ENCODE results near the gene ATP6V1F.

Gene ATP6V1F

DNA sequence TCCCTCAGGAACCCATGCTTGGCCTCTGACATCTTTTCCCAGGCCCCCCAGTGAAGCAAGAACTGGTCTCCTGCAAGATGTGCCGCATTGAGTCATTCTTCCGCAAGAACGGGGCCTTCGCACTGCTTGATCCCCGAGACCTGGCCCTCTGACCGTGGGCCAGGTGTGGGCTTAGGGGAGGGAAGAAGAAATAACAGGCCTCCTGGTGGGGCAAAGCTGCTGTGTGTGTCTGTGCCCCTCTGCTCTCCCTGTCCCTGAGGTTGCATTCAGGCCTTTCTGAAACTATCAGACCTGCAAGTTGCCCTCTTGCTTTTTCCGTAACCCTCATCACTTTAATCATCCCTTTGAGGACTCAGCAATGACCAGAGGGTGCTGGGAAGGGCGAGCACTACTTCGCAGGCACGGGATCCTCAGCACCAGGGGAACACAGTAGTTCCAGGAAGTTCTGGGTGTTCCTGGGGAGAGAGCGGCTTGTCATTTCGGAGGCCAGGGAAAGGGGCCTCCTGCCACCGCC is 6.0 kb downstream of the ATP6V1F start:
- H3K4me1 Mint-ChIP-seq (ENCODE audit: low read depth), result peaks cover 19% of the 10 kb centered on the region
- peaks cover 5% of the 10 kb centered on the region for H3K27me3 Mint-ChIP-seq
- peaks cover 12% of the 10 kb centered on the region for H3K36me3 Mint-ChIP-seq (ENCODE audit: low read depth)
- no peaks in the 10 kb centered on the region for H3K9me3 Mint-ChIP-seq
- H3K27ac Mint-ChIP-seq, result no peak overlapping the region
- H3K4me3 Mint-ChIP-seq, result peak overlapping the region; percentile 58

DNA sequence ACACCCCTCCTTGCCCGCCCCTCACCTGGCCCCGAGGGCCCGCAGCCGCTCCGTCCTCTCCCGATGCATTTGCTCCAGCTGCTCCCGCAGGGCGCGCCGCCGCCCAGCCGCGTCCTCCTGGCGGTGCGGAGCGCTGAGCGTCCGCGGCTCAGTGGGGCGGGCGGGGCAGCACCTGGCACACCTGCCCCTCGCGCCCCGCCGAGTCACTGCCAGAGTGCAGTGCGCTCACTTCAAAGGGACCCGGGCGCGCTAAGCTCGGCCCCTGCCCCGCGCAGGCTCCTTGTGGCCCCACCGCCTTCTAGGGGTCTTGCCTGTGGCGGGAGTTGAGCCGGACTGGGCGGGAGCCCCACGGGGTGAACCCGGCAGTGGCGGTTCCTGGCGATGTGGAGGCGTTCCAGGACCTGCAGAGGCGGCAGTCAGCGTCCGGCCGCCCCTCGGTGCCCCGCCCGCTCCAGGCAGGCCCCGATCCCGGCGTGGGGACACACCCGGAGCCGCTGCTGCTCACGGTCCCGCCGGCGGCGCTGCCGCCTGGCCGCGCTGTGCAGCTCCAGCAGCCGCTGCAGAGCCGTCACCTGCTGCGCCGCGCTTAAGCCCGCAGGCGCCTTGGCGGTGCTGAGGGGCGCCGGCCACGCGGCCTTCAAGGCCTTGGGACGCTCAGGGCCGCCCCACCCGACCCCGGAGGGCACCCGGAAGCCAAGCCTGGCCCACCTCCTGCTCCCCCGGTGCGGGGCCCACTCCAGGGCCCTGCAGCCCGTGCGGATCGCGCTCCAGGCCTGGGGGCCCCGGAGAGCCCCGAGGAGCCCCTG is 6.7 kb downstream of the ATP6V1F start:
- Mint-ChIP-seq H3K4me3 (no peak overlapping the region), H3K27ac (no peak overlapping the region), H3K4me1 (ENCODE audit: low read depth) (peaks cover 16% of the 10 kb centered on the region), H3K9me3 (no peaks in the 10 kb centered on the region), H3K36me3 (ENCODE audit: low read depth) (peaks cover 12% of the 10 kb centered on the region), H3K27me3 (peaks cover 5% of the 10 kb centered on the region)

- Mint-ChIP-seq H3K4me3 (peak overlapping the region; percentile 60), H3K4me1 (ENCODE audit: low read depth) (peaks cover 11% of the 10 kb centered on the region), H3K9me3 (no peaks in the 10 kb centered on the region), H3K36me3 (ENCODE audit: low read depth) (peaks cover 10% of the 10 kb centered on the region), H3K27me3 (peaks cover 5% of the 10 kb centered on the region), H3K27ac (no peak overlapping the region)
Measured at GRCh38 chr7:128869944-128870285, 7.3 kb downstream of the ATP6V1F start.

- Mint-ChIP-seq H3K4me1 (ENCODE audit: low read depth) (peaks cover 7% of the 10 kb centered on the region), H3K4me3 (peak overlapping the region; percentile 60), H3K27me3 (peaks cover 5% of the 10 kb centered on the region), H3K27ac (no peak overlapping the region), H3K9me3 (no peaks in the 10 kb centered on the region), H3K36me3 (ENCODE audit: low read depth) (no peaks in the 10 kb centered on the region)
Measured at GRCh38 chr7:128871050-128871449, 8.4 kb downstream of the ATP6V1F start.

GRCh38 chr7:128872394-128872824 is 9.8 kb downstream of the ATP6V1F start:
- Mint-ChIP-seq H3K27me3 (peaks cover 5% of the 10 kb centered on the region), H3K36me3 (ENCODE audit: low read depth) (no peaks in the 10 kb centered on the region), H3K4me3 (no peak overlapping the region), H3K9me3 (no peaks in the 10 kb centered on the region), H3K27ac (no peak overlapping the region), H3K4me1 (ENCODE audit: low read depth) (peaks cover 7% of the 10 kb centered on the region)

- no peaks in the 10 kb centered on the region for H3K36me3 Mint-ChIP-seq (ENCODE audit: low read depth)
- H3K9me3 Mint-ChIP-seq, result no peaks in the 10 kb centered on the region
- peaks cover 7% of the 10 kb centered on the region for H3K4me1 Mint-ChIP-seq (ENCODE audit: low read depth)
- H3K27ac Mint-ChIP-seq, result no peak overlapping the region
- peaks cover 5% of the 10 kb centered on the region for H3K27me3 Mint-ChIP-seq
- no peak overlapping the region for H3K4me3 Mint-ChIP-seq
Measured at GRCh38 chr7:128873234-128873633, 10.6 kb downstream of the ATP6V1F start.

- Mint-ChIP-seq H3K27me3 (peaks cover 5% of the 10 kb centered on the region), H3K27ac (no peak overlapping the region), H3K9me3 (no peaks in the 10 kb centered on the region), H3K36me3 (ENCODE audit: low read depth) (no peaks in the 10 kb centered on the region), H3K4me3 (no peak overlapping the region), H3K4me1 (ENCODE audit: low read depth) (peaks cover 7% of the 10 kb centered on the region)
Measured at GRCh38 chr7:128874140-128875031, 11.7 kb downstream of the ATP6V1F start.

DNA sequence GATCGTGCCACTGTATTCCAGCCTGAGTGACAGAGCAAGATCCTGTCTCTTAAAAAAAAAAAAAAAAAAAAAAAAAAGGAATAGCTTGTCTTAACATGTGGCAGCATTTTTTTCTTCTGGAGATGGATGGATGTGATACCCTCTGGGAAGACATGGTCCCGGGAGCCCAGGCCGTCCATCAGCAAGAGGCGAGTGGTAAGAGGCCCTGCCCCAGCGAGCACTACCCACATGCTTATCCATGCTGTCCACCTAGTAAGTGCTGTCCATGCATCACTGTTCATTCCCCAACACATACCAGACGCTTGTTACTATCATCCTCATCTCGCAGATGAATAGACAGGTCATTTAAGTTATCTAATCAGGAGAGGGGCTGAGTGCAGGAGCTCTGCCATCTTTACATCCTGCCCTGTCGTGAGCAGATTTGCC is 12.9 kb downstream of the ATP6V1F start:
- Mint-ChIP-seq H3K36me3 (ENCODE audit: low read depth) (no peaks in the 10 kb centered on the region), H3K4me1 (ENCODE audit: low read depth) (peaks cover under 1% of the 10 kb centered on the region), H3K9me3 (no peaks in the 10 kb centered on the region), H3K4me3 (no peak overlapping the region), H3K27ac (no peak overlapping the region), H3K27me3 (no peaks in the 10 kb centered on the region)

GRCh38 chr7:128876127-128876526 is 13.5 kb downstream of the ATP6V1F start:
- no peaks in the 10 kb centered on the region for H3K27me3 Mint-ChIP-seq
- no peaks in the 10 kb centered on the region for H3K4me1 Mint-ChIP-seq (ENCODE audit: low read depth)
- H3K27ac Mint-ChIP-seq, result no peak overlapping the region
- H3K4me3 Mint-ChIP-seq, result no peak overlapping the region
- H3K9me3 Mint-ChIP-seq, result no peaks in the 10 kb centered on the region
- H3K36me3 Mint-ChIP-seq (ENCODE audit: low read depth), result no peaks in the 10 kb centered on the region

DNA sequence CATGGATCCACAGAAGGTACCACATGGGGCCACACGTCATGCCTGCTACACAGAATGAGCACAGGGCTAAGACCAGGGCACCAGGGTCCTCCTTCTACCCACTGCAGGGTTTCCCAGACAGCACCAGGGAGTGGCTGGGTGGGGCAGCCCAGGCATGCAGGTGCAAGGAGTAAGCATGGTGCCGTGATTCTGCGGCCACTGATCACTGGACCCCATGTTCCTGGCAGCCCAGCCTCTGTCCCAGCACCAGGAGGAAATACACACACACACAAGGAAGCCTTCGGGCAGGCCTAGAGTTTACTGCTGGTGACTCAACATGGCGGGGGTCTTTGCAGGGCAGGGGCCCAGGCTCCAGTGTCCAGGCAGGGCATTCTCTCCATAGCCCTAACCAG is 13.9 kb downstream of the ATP6V1F start:
- H3K27me3 Mint-ChIP-seq, result no peaks in the 10 kb centered on the region

GRCh38 chr7:128876978-128877755 is 14.5 kb downstream of the ATP6V1F start:
- no peak overlapping the region for H3K4me3 Mint-ChIP-seq
- H3K9me3 Mint-ChIP-seq, result no peaks in the 10 kb centered on the region

More for the DNA sequence above, 13.9 kb downstream of the ATP6V1F start:
- Mint-ChIP-seq H3K36me3 (ENCODE audit: low read depth) (no peaks in the 10 kb centered on the region), H3K4me1 (ENCODE audit: low read depth) (no peaks in the 10 kb centered on the region), H3K9me3 (no peaks in the 10 kb centered on the region), H3K4me3 (no peak overlapping the region), H3K27ac (no peak overlapping the region)

DNA sequence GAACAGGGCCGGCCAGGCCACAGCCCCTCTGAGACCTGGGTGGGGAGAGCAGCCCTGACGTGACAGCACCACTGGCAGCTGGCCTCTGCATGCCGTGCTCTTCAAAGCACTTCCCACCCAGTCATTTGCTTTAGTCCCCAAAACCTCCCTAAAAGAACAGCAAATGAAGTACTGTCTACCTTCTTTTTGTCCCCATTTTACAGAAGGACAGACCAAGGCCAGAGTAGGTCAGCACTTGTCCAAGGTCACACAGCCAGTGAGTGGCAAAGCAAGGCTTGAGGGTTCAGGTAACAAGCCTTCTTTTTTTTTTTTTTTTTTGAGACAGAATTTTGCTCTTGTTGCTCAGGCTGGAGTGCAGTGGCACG is 15.1 kb downstream of the ATP6V1F start:
- Mint-ChIP-seq H3K4me1 (ENCODE audit: low read depth) (no peaks in the 10 kb centered on the region), H3K36me3 (ENCODE audit: low read depth) (no peaks in the 10 kb centered on the region), H3K9me3 (no peaks in the 10 kb centered on the region), H3K4me3 (no peak overlapping the region), H3K27ac (no peak overlapping the region), H3K27me3 (no peaks in the 10 kb centered on the region)

More at GRCh38 chr7:128876978-128877755, 14.5 kb downstream of the ATP6V1F start:
- no peaks in the 10 kb centered on the region for H3K4me1 Mint-ChIP-seq (ENCODE audit: low read depth)
- H3K36me3 Mint-ChIP-seq (ENCODE audit: low read depth), result no peaks in the 10 kb centered on the region
- H3K27me3 Mint-ChIP-seq, result no peaks in the 10 kb centered on the region
- H3K27ac Mint-ChIP-seq, result no peak overlapping the region

DNA sequence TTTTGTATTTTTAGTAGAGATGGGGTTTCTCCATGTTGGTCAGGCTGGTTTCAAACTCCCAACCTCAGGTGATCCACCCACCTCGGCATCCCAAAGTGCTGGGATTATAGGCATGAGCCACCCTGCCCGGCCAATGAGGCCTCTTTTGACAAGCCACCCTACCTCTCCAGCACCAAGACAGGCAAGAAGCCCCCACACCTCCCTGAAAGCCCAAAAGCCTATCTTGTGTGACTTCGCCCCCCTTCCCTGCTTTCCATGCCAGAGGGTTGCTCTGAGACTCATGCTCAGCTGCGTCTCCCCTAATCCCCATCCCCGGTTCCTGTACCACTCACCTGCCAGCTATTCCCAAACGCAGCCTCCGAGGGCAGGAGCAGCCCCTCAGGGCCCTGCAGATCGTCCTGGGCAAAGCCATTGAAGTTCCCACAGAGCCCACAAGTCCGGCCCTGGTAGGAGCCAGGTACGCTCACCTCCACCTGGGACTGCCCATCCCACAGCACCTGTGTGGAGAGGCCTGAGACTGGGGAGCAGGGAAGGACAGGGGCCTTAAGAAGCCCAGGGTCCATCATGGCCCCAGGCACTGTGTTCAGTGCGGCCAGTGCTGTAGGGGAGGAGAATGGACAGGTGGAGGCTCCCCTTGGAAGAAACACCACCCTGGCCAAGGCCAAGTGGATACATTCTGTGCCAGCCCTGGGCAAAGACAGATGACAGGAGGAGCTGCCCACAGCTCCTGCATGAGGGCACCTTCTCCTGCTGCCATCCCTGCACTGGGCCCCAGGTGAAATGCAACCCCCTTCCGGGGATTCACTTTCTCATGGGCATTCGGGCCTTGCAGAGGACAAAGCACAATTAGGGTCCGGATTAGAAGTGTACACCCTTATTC is 15.8 kb downstream of the ATP6V1F start:
- Mint-ChIP-seq H3K36me3 (ENCODE audit: low read depth) (no peaks in the 10 kb centered on the region), H3K27me3 (no peaks in the 10 kb centered on the region), H3K9me3 (no peaks in the 10 kb centered on the region), H3K4me1 (ENCODE audit: low read depth) (peaks cover 2% of the 10 kb centered on the region), H3K27ac (no peak overlapping the region), H3K4me3 (no peak overlapping the region)

GRCh38 chr7:128879461-128879938 is 16.8 kb downstream of the ATP6V1F start:
- H3K36me3 Mint-ChIP-seq (ENCODE audit: low read depth), result no peaks in the 10 kb centered on the region
- no peaks in the 10 kb centered on the region for H3K9me3 Mint-ChIP-seq
- no peak overlapping the region for H3K4me3 Mint-ChIP-seq
- H3K27ac Mint-ChIP-seq, result no peak overlapping the region
- H3K4me1 Mint-ChIP-seq (ENCODE audit: low read depth), result peaks cover 4% of the 10 kb centered on the region
- H3K27me3 Mint-ChIP-seq, result no peaks in the 10 kb centered on the region

All from stimulated activated naive CD8-positive, alpha-beta T cell treated with anti-CD3 and anti-CD28 coated beads, Interleukin-15, Interleukin-2, amounts not matched to agents 100 ng/mL and 50 ng/mL, for 24 hours (primary cell).